NCI-H187 treated with DMSO at 0.1 percent for 48 hours (cell line): ENCODE measurements around the gene OTOP1.
"Not testable (repeated sequence)": the region's sequence is repeated elsewhere in the genome, so short reads cannot be mapped to it uniquely, and the experiment has no call there.

Experiments used
- DNase-seq: peaks from one replicate; lab custom pipeline; 2025; lab: John Stamatoyannopoulos, UW

Gene OTOP1

GRCh38 chr4:4164532-4165173 lies 62.1 kb downstream of the OTOP1 start:
- DNase-seq: not testable (repeated sequence)

- not testable (repeated sequence) for DNase-seq
Observed at GRCh38 chr4:4162186-4162585, 64.5 kb downstream of the OTOP1 start.

- DNase-seq: not testable (repeated sequence)
Observed at GRCh38 chr4:4160956-4161665, 65.6 kb downstream of the OTOP1 start.

DNA sequence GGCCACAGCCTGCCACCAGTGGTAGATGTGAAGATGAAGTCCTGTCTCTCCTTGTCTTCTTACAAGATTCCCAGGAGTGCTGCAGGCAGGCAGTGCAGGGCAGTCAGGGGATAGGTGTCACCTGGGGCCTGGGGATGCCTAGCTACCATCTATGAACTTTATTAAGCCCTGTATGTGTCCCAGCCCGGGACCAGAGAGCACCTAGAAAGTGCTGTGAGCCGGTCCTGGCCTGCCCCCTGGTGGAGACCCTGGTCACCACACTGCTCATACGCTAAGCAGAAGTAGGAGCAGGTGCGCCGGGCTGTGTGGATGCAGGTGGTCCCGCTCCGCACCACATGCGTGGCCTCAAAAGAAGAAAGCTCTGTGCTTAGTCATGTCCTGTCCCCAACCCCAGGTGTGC lies 81.1 kb downstream of the OTOP1 start:
- DNase-seq: not testable (repeated sequence)

- DNase-seq: not testable (repeated sequence)
Observed at GRCh38 chr4:4143376-4143775, 83.4 kb downstream of the OTOP1 start.

- not testable (repeated sequence) for DNase-seq
Observed at GRCh38 chr4:4142679-4143078, 84.0 kb downstream of the OTOP1 start.

GRCh38 chr4:4141186-4141585 lies 85.5 kb downstream of the OTOP1 start:
- not testable (repeated sequence) for DNase-seq
